ENCODE measurements around the gene NCOA7. TPM values are rescaled to one million over a fixed set of nuclear protein-coding genes. Genes with fewer than 3 reads are reported as not detected.
"Not testable (repeated sequence)": the region's sequence is repeated elsewhere in the genome, so short reads cannot be mapped to it uniquely, and the experiment has no call there.

The NCOA7 gene
- total RNA-seq, 1 donor from 2014 or later, result 21.1 TPM

DNA sequence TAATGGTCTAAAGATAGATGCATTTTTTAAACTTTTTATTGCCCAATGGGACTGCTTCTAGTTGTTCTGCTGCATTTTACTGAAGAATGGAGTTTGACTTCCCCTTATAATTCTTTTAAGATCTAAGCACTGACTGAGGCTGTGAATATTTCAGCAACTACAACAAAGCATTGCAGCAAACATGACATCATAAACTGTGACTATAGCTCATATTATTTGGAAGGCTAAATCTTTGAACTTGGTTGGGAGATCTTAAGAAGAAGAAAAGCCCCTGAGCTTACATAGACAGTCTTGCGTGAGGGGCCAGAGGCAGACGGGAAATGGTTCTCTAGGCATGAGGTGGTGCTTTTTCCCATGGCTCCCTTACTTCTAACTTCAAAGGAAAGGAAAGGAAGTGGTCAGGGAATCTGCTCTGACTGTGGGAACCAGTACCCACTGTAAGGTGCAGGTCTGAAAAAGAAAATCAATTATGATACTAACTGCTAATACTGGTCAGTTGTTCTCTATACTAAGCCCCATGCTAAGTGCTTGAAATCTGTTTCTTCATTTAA is 26.6 kb upstream of the NCOA7 start:
- Histone ChIP-seq H3K27me3 (ENCODE audit: control insufficient read depth, insufficient read depth, low read length) (no peaks in the 10 kb centered on the region), H3K4me3 (ENCODE audit: low read depth, low read length) (no peak overlapping the region), H3K36me3 (ENCODE audit: control insufficient read depth, insufficient read depth, low read length) (no peaks in the 10 kb centered on the region)
- TF ChIP-seq, protein P1, sequence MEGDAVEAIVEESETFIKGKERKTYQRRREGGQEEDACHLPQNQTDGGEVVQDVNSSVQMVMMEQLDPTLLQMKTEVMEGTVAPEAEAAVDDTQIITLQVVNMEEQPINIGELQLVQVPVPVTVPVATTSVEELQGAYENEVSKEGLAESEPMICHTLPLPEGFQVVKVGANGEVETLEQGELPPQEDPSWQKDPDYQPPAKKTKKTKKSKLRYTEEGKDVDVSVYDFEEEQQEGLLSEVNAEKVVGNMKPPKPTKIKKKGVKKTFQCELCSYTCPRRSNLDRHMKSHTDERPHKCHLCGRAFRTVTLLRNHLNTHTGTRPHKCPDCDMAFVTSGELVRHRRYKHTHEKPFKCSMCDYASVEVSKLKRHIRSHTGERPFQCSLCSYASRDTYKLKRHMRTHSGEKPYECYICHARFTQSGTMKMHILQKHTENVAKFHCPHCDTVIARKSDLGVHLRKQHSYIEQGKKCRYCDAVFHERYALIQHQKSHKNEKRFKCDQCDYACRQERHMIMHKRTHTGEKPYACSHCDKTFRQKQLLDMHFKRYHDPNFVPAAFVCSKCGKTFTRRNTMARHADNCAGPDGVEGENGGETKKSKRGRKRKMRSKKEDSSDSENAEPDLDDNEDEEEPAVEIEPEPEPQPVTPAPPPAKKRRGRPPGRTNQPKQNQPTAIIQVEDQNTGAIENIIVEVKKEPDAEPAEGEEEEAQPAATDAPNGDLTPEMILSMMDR (IDR thresholded peaks at IDR 0.05; ENCODE audit: insufficient read depth, low read length, poor library complexity, severe bottlenecking), result no peak
- DNase-seq (ENCODE audit: low read depth), result no peak

DNA sequence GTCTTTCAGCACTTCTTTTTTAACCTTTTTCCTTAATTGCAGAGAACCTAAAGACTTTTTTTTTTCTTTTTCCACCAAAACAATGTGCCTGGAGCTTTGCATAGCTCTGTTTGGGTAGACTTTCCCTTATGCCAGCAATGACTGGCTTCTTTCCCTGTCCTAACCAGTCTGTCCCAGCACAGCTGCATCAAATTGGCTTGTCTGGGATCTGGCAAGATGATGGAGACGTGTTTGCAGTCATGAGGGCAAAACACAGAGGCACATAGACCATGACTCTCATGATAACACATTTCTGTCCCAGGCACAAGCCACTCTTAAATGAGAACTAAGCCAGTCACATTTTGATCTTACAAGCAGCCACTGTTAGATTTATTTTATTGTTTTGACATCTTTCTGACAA is 24.8 kb upstream of the NCOA7 start:
- no peaks in the 10 kb centered on the region for H3K27me3 ChIP-seq (ENCODE audit: control insufficient read depth, insufficient read depth, low read length)
- TF ChIP-seq, protein P1 (IDR thresholded peaks at IDR 0.05; ENCODE audit: insufficient read depth, low read length, poor library complexity, severe bottlenecking), result no peak
- no peak for DNase-seq (ENCODE audit: low read depth)
- H3K4me3 ChIP-seq (ENCODE audit: low read depth, low read length), result no peak overlapping the region
- no peaks in the 10 kb centered on the region for H3K36me3 ChIP-seq (ENCODE audit: control insufficient read depth, insufficient read depth, low read length)

DNA sequence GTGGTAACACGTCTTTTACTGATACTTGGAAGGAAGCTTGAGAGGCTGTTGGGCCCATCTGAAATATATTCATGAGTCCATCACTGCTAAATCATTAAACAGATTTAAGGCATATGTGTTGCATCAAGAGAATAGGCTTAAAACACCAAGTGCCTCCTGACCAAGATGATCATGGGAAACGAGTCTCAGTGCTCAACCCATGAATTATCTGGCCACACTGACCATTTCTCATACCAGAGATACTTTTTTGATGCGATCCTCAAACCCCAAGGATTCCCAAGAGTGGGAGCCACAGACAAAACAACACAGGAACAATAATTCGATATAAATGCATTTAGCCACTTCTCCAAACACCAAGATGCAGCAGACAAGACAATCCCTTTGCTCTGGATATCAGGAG is 24.1 kb upstream of the NCOA7 start:
- no peaks in the 10 kb centered on the region for H3K36me3 ChIP-seq (ENCODE audit: control insufficient read depth, insufficient read depth, low read length)
- H3K27me3 ChIP-seq (ENCODE audit: control insufficient read depth, insufficient read depth, low read length), result no peaks in the 10 kb centered on the region
- H3K4me3 ChIP-seq (ENCODE audit: low read depth, low read length), result no peak overlapping the region
- no peak for DNase-seq (ENCODE audit: low read depth)
- TF ChIP-seq, protein P1 (IDR thresholded peaks at IDR 0.05; ENCODE audit: insufficient read depth, low read length, poor library complexity, severe bottlenecking), result no peak

DNA sequence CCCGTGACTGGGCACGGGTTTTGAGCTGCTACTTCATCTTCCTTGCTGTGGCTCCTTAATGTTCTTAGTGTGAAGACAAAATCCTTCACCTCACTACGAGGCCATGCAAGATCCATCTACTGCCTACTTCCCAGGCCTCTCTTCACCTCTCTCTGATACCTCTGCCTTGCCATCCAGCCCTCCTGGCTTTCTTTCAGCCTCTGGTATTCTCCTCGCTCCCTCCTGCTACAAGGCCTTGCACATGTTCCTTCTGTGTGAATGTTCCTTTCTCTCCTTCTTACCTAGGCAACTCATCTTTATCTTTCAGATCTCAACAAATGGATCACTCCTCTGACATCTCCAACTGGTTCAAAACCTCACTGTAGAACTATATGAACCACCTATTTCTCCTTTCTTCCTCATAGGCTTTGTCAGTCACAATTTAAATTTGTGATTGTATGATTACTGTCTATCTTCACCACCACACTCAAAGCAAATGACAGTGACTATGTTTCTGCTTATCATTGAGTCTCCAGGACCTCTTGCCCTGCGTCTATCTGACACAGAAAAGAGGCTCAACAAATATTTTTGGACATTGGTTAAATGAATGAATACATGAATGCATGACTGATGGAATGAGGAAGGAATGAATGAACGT is 21.5 kb upstream of the NCOA7 start:
- TF ChIP-seq, protein P1 (IDR thresholded peaks at IDR 0.05; ENCODE audit: insufficient read depth, low read length, poor library complexity, severe bottlenecking), result no peak
- Histone ChIP-seq H3K4me3 (ENCODE audit: low read depth, low read length) (no peak overlapping the region), H3K27me3 (ENCODE audit: control insufficient read depth, insufficient read depth, low read length) (no peaks in the 10 kb centered on the region), H3K36me3 (ENCODE audit: control insufficient read depth, insufficient read depth, low read length) (no peaks in the 10 kb centered on the region)
- DNase-seq (ENCODE audit: low read depth), result no peak

GRCh38 chr6:125773387-125774341 is 17.1 kb upstream of the NCOA7 start:
- H3K27me3 ChIP-seq (ENCODE audit: control insufficient read depth, insufficient read depth, low read length), result no peaks in the 10 kb centered on the region
- TF ChIP-seq, protein P1 (IDR thresholded peaks at IDR 0.05; ENCODE audit: insufficient read depth, low read length, poor library complexity, severe bottlenecking), result no peak
- H3K36me3 ChIP-seq (ENCODE audit: control insufficient read depth, insufficient read depth, low read length), result no peaks in the 10 kb centered on the region
- no peak for DNase-seq (ENCODE audit: low read depth)
- no peak overlapping the region for H3K4me3 ChIP-seq (ENCODE audit: low read depth, low read length)

- DNase-seq (ENCODE audit: low read depth); H3K27me3 ChIP-seq (ENCODE audit: control insufficient read depth, insufficient read depth, low read length); H3K36me3 ChIP-seq (ENCODE audit: control insufficient read depth, insufficient read depth, low read length); H3K4me3 ChIP-seq (ENCODE audit: low read depth, low read length): not testable (repeated sequence)
These were observed 14.5 kb upstream of the NCOA7 start for GRCh38 chr6:125776107-125776826.

Measured in kidney epithelial cell (primary cell).